Calu3 (cell line): ENCODE measurements around the gene HERPUD1. TPM values are rescaled to one million over a fixed set of nuclear protein-coding genes. Genes with fewer than 3 reads are reported as not detected.
A peak's percentile ranks its signal among the peaks of the same experiment; 100 is the strongest.
"Not testable (repeated sequence)": the region's sequence is repeated elsewhere in the genome, so short reads cannot be mapped to it uniquely, and the experiment has no call there.

ENCODE experiments used
- Bru-seq: library from RNA; stranded (reverse); fragments of 400-500 nt; gene quantifications from one replicate; lab custom pipeline; 2021; lab: Mats Ljungman, UMichigan
- BruChase-seq, 2 experiments: library from RNA; stranded (reverse); fragments of 400-500 nt; gene quantifications; one replicate each; lab custom pipeline; 2021; lab: Mats Ljungman, UMichigan
- BruUV-seq: library from RNA; stranded (reverse); fragments of 400-500 nt; replicated peaks from 2 replicates; lab custom pipeline; 2021; lab: Mats Ljungman, UMichigan
- CTCF ChIA-PET: fragments of 300-600 bp; sonication (Branson Sonifier 250); formaldehyde crosslinking; loops from one replicate; lab custom pipeline; 2022; ENCODE audit warnings: antibody characterized with exemption; lab: Charles Lee
- DNase-seq: peaks from one replicate; pipeline ENCODE4 v3.0.0; 2022
- H3K27ac Mint-ChIP-seq: one replicate; pipeline ENCODE4 v1.8.0; 2022; ENCODE audit warnings: mixed read lengths; ENCODE audit not compliant: unreplicated experiment
- H3K27me3 Mint-ChIP-seq: one replicate; pipeline ENCODE4 v1.8.0; 2022; ENCODE audit warnings: mixed read lengths; ENCODE audit not compliant: unreplicated experiment
- H3K36me3 Mint-ChIP-seq: one replicate; pipeline ENCODE4 v1.8.0; 2022; ENCODE audit warnings: mild to moderate bottlenecking, moderate library complexity, mixed read lengths; ENCODE audit not compliant: insufficient read depth, unreplicated experiment
- H3K4me1 Mint-ChIP-seq: one replicate; pipeline ENCODE4 v1.8.0; 2022; ENCODE audit warnings: mild to moderate bottlenecking, low read depth, mixed read lengths; ENCODE audit not compliant: unreplicated experiment
- H3K4me3 Mint-ChIP-seq: one replicate; pipeline ENCODE4 v1.8.0; 2022; ENCODE audit warnings: mild to moderate bottlenecking, low read depth, moderate library complexity, mixed read lengths; ENCODE audit not compliant: unreplicated experiment
- H3K9me3 Mint-ChIP-seq: one replicate; pipeline ENCODE4 v1.8.0; 2022; ENCODE audit warnings: low read depth, mixed read lengths; ENCODE audit not compliant: unreplicated experiment
- intact Hi-C: fragments of 100-400 bp; cut with micrococcal nuclease; formaldehyde crosslinking; loops from one replicate; pipeline ENCODE4 v1.10.0; 2022; ENCODE audit not compliant: unreplicated experiment
- long read RNA-seq: library from polyadenylated mRNA; stranded (forward); transcript quantifications from one replicate; pipeline ENCODE4 v2.0.0, GENCODE V29; 2022
- total RNA-seq: library from RNA; stranded (reverse); gene quantifications from 2 replicates; pipeline ENCODE4 v1.2.3, GENCODE V29; 2022
- TF ChIP-seq, protein P1 (sequence below): fragments of 200-600 bp; IDR thresholded peaks from one replicate; pipeline ENCODE4 v1.8.0; 2022; ENCODE audit warnings: antibody characterized with exemption; ENCODE audit not compliant: unreplicated experiment

Gene HERPUD1
- total RNA-seq (111 and 116 TPM in 2 replicates), Bru-seq, nascent RNA (percentile 97 among the genes with signal in this experiment), BruChase-seq, experiment 1, labeled RNA remaining after a 6-hour chase (percentile 88 among the genes with signal in this experiment), BruChase-seq, experiment 2, labeled RNA remaining after a 2-hour chase (percentile 94 among the genes with signal in this experiment)
- long read RNA-seq, transcript HERPUD1-201 (8 exons, 1,862 nt) = minor isoform, 12 of 223 reads
- long read RNA-seq, transcript HERPUD1-204 (8 exons, 2,946 nt) = major isoform, 186 of 223 reads
- long read RNA-seq, partial matches to known transcripts = 3 of 223 reads
- long read RNA-seq, other reads (novel, unspliced or antisense) = 18 of 223 reads

- Mint-ChIP-seq H3K4me1 (peaks cover 12% of the 10 kb centered on the region), H3K4me3 (peak within 1 kb of the TSS; percentile 96), H3K27me3 (peaks cover 13% of the 10 kb centered on the region), H3K36me3 (peaks cover 65% of the 10 kb centered on the region), H3K9me3 (peaks cover 2% of the 10 kb centered on the region), H3K27ac (peak within 1 kb of the TSS; percentile 100)
- CTCF ChIA-PET = no interaction called here
- intact Hi-C loops = loop anchor here (10.0 kb wide), 2 partner anchors 67 to 323 kb away; partner anchors contain the start of gene SLC12A3
- TF ChIP-seq, protein P1, sequence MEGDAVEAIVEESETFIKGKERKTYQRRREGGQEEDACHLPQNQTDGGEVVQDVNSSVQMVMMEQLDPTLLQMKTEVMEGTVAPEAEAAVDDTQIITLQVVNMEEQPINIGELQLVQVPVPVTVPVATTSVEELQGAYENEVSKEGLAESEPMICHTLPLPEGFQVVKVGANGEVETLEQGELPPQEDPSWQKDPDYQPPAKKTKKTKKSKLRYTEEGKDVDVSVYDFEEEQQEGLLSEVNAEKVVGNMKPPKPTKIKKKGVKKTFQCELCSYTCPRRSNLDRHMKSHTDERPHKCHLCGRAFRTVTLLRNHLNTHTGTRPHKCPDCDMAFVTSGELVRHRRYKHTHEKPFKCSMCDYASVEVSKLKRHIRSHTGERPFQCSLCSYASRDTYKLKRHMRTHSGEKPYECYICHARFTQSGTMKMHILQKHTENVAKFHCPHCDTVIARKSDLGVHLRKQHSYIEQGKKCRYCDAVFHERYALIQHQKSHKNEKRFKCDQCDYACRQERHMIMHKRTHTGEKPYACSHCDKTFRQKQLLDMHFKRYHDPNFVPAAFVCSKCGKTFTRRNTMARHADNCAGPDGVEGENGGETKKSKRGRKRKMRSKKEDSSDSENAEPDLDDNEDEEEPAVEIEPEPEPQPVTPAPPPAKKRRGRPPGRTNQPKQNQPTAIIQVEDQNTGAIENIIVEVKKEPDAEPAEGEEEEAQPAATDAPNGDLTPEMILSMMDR = peak; percentile 20
- peak; percentile 99 for DNase-seq
- no TSS peak for BruUV-seq
Observed at GRCh38 chr16:56931892-56932720, at the start of gene HERPUD1. HERPUD1 (plus strand) TSS chr16:56932142; CDS start chr16:56932245, 103 bp downstream.

DNA sequence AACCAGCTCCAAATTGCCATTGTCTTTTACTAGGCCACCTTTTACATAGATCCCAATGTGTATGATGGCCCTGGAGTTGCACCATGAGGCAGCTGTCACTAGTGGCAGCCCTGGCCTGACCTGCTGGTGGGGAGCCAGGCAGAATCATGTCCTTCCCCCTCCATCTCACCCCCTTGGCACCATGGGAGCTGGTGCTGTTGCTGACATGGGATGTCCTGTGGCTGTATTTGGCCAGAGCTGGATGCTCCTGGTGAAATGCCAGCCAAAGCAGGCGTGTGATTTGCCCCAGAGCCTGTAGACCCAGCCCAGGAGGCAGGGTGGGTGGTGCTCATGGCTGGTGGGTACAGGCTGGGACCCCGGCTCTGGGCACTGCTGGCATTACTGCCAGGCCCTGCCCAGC is 48.4 kb upstream of the HERPUD1 start:
- intact Hi-C loops = no loop called here
- CTCF ChIA-PET = interaction anchor here (0.9 kb wide), 1 partner anchor 36 kb away, joined by 3 read pairs; no protein-coding TSS in a partner anchor
- Mint-ChIP-seq H3K4me3 (no peak overlapping the region), H3K4me1 (no peaks in the 10 kb centered on the region), H3K9me3 (no peaks in the 10 kb centered on the region), H3K36me3 (no peaks in the 10 kb centered on the region), H3K27ac (no peak overlapping the region), H3K27me3 (peaks cover 30% of the 10 kb centered on the region)
- TF ChIP-seq, protein P1 = no peak
- BruUV-seq = no TSS peak
- DNase-seq = no peak

- Mint-ChIP-seq H3K27me3 (peaks cover 29% of the 10 kb centered on the region), H3K4me3 (no peak overlapping the region), H3K4me1 (no peaks in the 10 kb centered on the region), H3K27ac (no peak overlapping the region), H3K36me3 (no peaks in the 10 kb centered on the region), H3K9me3 (no peaks in the 10 kb centered on the region)
- intact Hi-C loops = no loop called here
- CTCF ChIA-PET = no interaction called here
- DNase-seq = no peak
- TF ChIP-seq, protein P1 = no peak
- BruUV-seq = no TSS peak
Observed at GRCh38 chr16:56884026-56884582, 47.8 kb upstream of the HERPUD1 start.

GRCh38 chr16:56884929-56885328 is 47.0 kb upstream of the HERPUD1 start:
- BruUV-seq, CTCF ChIA-PET, H3K9me3 Mint-ChIP-seq: not testable (repeated sequence)

More at GRCh38 chr16:56884929-56885328, 47.0 kb upstream of the HERPUD1 start:
- DNase-seq, H3K27ac Mint-ChIP-seq, H3K4me1 Mint-ChIP-seq, H3K4me3 Mint-ChIP-seq, intact Hi-C loops, H3K36me3 Mint-ChIP-seq: not testable (repeated sequence)
- peaks cover 21% of the 10 kb centered on the region for H3K27me3 Mint-ChIP-seq
